Measurements from ENCODE around the gene PGP.

PGP gene

GRCh38 chr16:2236337-2237101, 21.9 kb upstream of the PGP start, which contains the start of gene DNASE1L2:
Gene DNASE1L2, plus strand, starts transcription at chr16:2236444. Its CDS starts 373 bp downstream, at chr16:2236817.
- no peak for DNase-seq

- no peak for DNase-seq
These were observed 21.2 kb upstream of the PGP start for GRCh38 chr16:2235695-2236336.

- DNase-seq: no peak
These were observed 20.6 kb upstream of the PGP start for GRCh38 chr16:2235234-2235651.

GRCh38 chr16:2234813-2235170, 20.2 kb upstream of the PGP start:
- DNase-seq: no peak

- DNase-seq: no peak
These were observed 19.5 kb upstream of the PGP start for GRCh38 chr16:2233872-2234812.

- DNase-seq: no peak
These were observed 18.6 kb upstream of the PGP start for GRCh38 chr16:2233046-2233775.

- no peak for DNase-seq
These were observed 17.7 kb upstream of the PGP start for GRCh38 chr16:2232094-2232990.

GRCh38 chr16:2231016-2231931, 16.6 kb upstream of the PGP start:
- DNase-seq: no peak

- DNase-seq: no peak
These were observed 15.7 kb upstream of the PGP start for GRCh38 chr16:2230376-2230775.

- DNase-seq: no peak
These were observed 15.1 kb upstream of the PGP start for GRCh38 chr16:2229632-2230250.

GRCh38 chr16:2229091-2229490, 14.5 kb upstream of the PGP start:
- no peak for DNase-seq

GRCh38 chr16:2228161-2228824, 13.7 kb upstream of the PGP start:
- no peak for DNase-seq

GRCh38 chr16:2226918-2227317, 12.3 kb upstream of the PGP start:
- DNase-seq: no peak

- no peak for DNase-seq
These were observed 11.7 kb upstream of the PGP start for GRCh38 chr16:2226245-2226793.

GRCh38 chr16:2223942-2224486, 9.4 kb upstream of the PGP start:
- DNase-seq: peak; percentile 29

GRCh38 chr16:2223221-2223941, 8.7 kb upstream of the PGP start, which contains the start of gene E4F1:
Gene E4F1, plus strand, starts transcription at chr16:2223591. Its CDS starts 23 bp downstream, at chr16:2223614.
- peak; percentile 99 for DNase-seq

- DNase-seq: no peak
These were observed 1.7 kb upstream of the PGP start for GRCh38 chr16:2216330-2216729.

Measured in fibroblast of upper back skin (primary cell).